ENCODE measurements around the gene MUC2. TPM values are rescaled to one million over a fixed set of nuclear protein-coding genes. Genes with fewer than 3 reads are reported as not detected.

The MUC2 gene
- polyA plus RNA-seq, 3 donors: not detected

DNA sequence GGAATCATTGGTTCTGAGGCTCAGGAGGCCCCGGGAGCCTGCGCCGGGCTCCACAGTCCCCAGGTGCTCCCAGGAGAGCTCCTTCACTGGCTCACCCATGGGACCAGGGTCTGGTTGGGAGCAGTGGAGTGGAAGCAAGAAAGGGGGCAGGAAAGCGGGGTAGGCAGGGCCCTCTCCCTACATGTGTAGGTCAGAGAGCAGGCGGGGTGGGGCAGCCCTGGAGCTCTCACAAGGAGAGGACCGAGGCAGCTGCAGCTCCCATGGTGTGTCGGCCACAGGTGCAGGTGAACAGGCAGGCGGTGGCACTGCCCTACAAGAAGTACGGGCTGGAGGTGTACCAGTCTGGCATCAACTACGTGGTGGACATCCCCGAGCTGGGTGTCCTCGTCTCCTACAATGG lies 28.3 kb downstream of the MUC2 start:
- H3K4me2 ChIP-seq (replicated peaks; ENCODE audit: extremely low read depth, low read length, poor library complexity, severe bottlenecking): no peak overlapping the region
- H3K9ac ChIP-seq (ENCODE audit: insufficient read depth, low read length, poor library complexity, severe bottlenecking): no peak overlapping the region
- 92% methylated on average over 12 of the region's 12 CpGs for WGBS (ENCODE audit: insufficient coverage)
- TF ChIP-seq, protein P1, sequence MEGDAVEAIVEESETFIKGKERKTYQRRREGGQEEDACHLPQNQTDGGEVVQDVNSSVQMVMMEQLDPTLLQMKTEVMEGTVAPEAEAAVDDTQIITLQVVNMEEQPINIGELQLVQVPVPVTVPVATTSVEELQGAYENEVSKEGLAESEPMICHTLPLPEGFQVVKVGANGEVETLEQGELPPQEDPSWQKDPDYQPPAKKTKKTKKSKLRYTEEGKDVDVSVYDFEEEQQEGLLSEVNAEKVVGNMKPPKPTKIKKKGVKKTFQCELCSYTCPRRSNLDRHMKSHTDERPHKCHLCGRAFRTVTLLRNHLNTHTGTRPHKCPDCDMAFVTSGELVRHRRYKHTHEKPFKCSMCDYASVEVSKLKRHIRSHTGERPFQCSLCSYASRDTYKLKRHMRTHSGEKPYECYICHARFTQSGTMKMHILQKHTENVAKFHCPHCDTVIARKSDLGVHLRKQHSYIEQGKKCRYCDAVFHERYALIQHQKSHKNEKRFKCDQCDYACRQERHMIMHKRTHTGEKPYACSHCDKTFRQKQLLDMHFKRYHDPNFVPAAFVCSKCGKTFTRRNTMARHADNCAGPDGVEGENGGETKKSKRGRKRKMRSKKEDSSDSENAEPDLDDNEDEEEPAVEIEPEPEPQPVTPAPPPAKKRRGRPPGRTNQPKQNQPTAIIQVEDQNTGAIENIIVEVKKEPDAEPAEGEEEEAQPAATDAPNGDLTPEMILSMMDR (IDR thresholded peaks at IDR 0.05): no peak
- DNase-seq: no peak
- Mint-ChIP-seq H3K36me3 (no peaks in the 10 kb centered on the region), H3K27me3 (ENCODE audit: low read depth in 3 of 3) (peaks cover 0 to 7% (median 4%) of the 10 kb centered on the region in 3 donors), H3K27ac (no peak overlapping the region), H3K9me3 (peaks cover 7 to 19% (median 11%) of the 10 kb centered on the region in 7 donors), H3K4me1 (no peaks in the 10 kb centered on the region), H3K4me3 (no peak overlapping the region)
- H4K20me1 ChIP-seq (ENCODE audit: insufficient read depth, low read length): no peaks in the 10 kb centered on the region
- no peaks in the 10 kb centered on the region for H3K79me2 ChIP-seq (ENCODE audit: insufficient read depth, low read length)
- H3K27me3 ChIP-seq (ENCODE audit: control insufficient read depth in 2 of 2, insufficient read depth in 2 of 2, low read length in 2 of 2): no peaks in the 10 kb centered on the region
- no peaks in the 10 kb centered on the region for H3K4me1 ChIP-seq (ENCODE audit: control insufficient read depth in 1 of 2, insufficient read depth in 2 of 2, low read length in 2 of 2)
- no peak overlapping the region for H3K27ac ChIP-seq (ENCODE audit: low read depth in 1 of 2, low read length in 2 of 2)
- no peak overlapping the region for H2AFZ ChIP-seq (ENCODE audit: insufficient read depth, low read depth, low read length, poor library complexity, severe bottlenecking)
- intact Hi-C loops (cut with micrococcal nuclease): no loop called here
- no peak overlapping the region for H3K4me3 ChIP-seq (replicated peaks in 1 of 3; ENCODE audit: low read depth in 2 of 3, low read length in 3 of 3)
- no peaks in the 10 kb centered on the region for H3K36me3 ChIP-seq (replicated peaks in 1 of 2; ENCODE audit: control insufficient read depth in 1 of 2, insufficient read depth in 2 of 2, low read length in 2 of 2)
- H3K9me3 ChIP-seq (replicated peaks in 1 of 2; ENCODE audit: control insufficient read depth in 1 of 2, insufficient read depth in 1 of 2, low read length in 2 of 2): peaks cover 14 to 18% of the 10 kb centered on the region in 2 donors

DNA sequence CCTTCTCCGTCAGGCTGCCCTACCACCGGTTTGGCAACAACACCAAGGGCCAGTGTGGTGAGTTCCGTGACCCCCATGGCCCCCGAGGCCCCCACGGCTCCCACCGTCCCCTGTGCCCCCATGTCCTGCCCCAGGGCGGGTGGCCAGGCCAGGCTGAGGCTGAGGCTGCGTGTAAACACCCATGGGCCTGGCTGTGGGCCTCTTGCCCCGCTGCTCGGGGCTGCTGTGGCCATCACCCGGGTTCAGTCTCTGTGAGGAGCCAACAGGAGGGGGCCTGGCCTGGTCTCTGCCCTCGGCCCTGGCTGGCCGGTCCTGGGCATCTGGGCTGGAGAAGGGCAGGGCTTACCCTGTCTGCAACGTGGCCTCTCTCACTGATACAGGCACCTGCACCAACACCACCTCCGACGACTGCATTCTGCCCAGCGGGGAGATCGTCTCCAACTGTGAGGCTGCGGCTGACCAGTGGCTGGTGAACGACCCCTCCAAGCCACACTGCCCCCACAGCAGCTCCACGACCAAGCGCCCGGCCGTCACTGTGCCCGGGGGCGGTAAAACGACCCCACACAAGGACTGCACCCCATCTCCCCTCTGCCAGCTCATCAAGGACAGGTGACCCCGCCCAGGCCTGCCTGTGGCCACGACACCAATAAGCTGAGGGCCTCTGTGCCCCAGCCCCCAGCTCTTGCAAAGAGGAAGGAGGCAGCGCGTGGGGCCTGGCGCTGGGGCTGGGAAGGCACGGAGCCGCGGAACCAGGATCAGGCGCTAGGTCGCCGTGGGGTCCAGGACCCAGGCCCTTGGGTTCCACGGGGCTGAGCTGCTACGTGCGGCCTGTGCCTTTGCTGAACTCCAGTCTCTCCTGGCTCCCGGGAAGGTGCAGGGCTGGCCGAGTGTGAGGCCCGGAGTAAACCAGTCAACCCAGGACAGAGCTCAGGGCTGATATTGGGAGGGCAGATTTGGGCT lies 29.0 kb downstream of the MUC2 start:
- no peaks in the 10 kb centered on the region for H3K79me2 ChIP-seq (ENCODE audit: insufficient read depth, low read length)
- TF ChIP-seq, protein P1 (IDR thresholded peaks at IDR 0.05): no peak
- WGBS (ENCODE audit: insufficient coverage): 86% methylated on average over 43 of the region's 44 CpGs
- H3K27ac ChIP-seq (ENCODE audit: low read depth in 1 of 2, low read length in 2 of 2): no peak overlapping the region
- H3K27me3 ChIP-seq (ENCODE audit: control insufficient read depth in 2 of 2, insufficient read depth in 2 of 2, low read length in 2 of 2): no peaks in the 10 kb centered on the region
- peaks cover 14 to 18% of the 10 kb centered on the region in 2 donors for H3K9me3 ChIP-seq (replicated peaks in 1 of 2; ENCODE audit: control insufficient read depth in 1 of 2, insufficient read depth in 1 of 2, low read length in 2 of 2)
- intact Hi-C loops (cut with micrococcal nuclease): no loop called here
- no peak overlapping the region for H2AFZ ChIP-seq (ENCODE audit: insufficient read depth, low read depth, low read length, poor library complexity, severe bottlenecking)
- no peak overlapping the region for H3K27ac Mint-ChIP-seq
- H3K9me3 Mint-ChIP-seq: peaks cover 7 to 19% (median 11%) of the 10 kb centered on the region in 7 donors
- no peaks in the 10 kb centered on the region for H4K20me1 ChIP-seq (ENCODE audit: insufficient read depth, low read length)
- H3K27me3 Mint-ChIP-seq (ENCODE audit: low read depth in 3 of 3): peaks cover 0 to 7% (median 6%) of the 10 kb centered on the region in 3 donors
- no peaks in the 10 kb centered on the region for H3K4me1 Mint-ChIP-seq
- no peaks in the 10 kb centered on the region for H3K36me3 Mint-ChIP-seq
- H3K4me1 ChIP-seq (ENCODE audit: control insufficient read depth in 1 of 2, insufficient read depth in 2 of 2, low read length in 2 of 2): no peaks in the 10 kb centered on the region
- DNase-seq: no peak
- H3K4me3 Mint-ChIP-seq: no peak overlapping the region
- no peak overlapping the region for H3K4me2 ChIP-seq (replicated peaks; ENCODE audit: extremely low read depth, low read length, poor library complexity, severe bottlenecking)
- H3K9ac ChIP-seq (ENCODE audit: insufficient read depth, low read length, poor library complexity, severe bottlenecking): no peak overlapping the region
- H3K4me3 ChIP-seq (replicated peaks in 1 of 3; ENCODE audit: low read depth in 2 of 3, low read length in 3 of 3): no peak overlapping the region
- H3K36me3 ChIP-seq (replicated peaks in 1 of 2; ENCODE audit: control insufficient read depth in 1 of 2, insufficient read depth in 2 of 2, low read length in 2 of 2): no peaks in the 10 kb centered on the region

Data from CD14-positive monocyte (primary cell).